GM23338 (cell line): Measurements from ENCODE around the gene PLP2. TPM values are rescaled to one million over a fixed set of nuclear protein-coding genes. Genes with fewer than 3 reads are reported as not detected.

ENCODE experiments used
- ATAC-seq: fragments of 200-7000 bp; cut with Tn5 transposase; 3 replicates; pipeline ENCODE4 v1.9.1; 2020
- DNase-seq: peaks from one replicate; pipeline ENCODE4 v3.0.0-alpha.2; 2015; ENCODE audit warnings: low spot score
- H2AFZ ChIP-seq: fragments of 200-600 bp; sonication (generic); 2 replicates; pipeline ENCODE4 v1.8.0; 2016; ENCODE audit warnings: antibody characterized with exemption, mild to moderate bottlenecking, moderate library complexity
- H3F3A ChIP-seq: fragments of 200-600 bp; sonication (generic); replicated peaks from 2 replicates; pipeline ENCODE4 v1.8.0; 2017; ENCODE audit warnings: antibody characterized with exemption, mixed run types, low read depth
- H3K27ac ChIP-seq: fragments of 200-600 bp; sonication (generic); 2 replicates; pipeline ENCODE4 v1.6.1; 2016; ENCODE audit warnings: low read depth
- H3K27me3 ChIP-seq: fragments of 200-600 bp; sonication (generic); 2 replicates; pipeline ENCODE4 v1.8.0; 2016; ENCODE audit warnings: mild to moderate bottlenecking, mixed run types, moderate library complexity; ENCODE audit not compliant: insufficient read depth
- H3K36me3 ChIP-seq: fragments of 200-600 bp; sonication (generic); 2 replicates; pipeline ENCODE4 v1.8.0; 2016; ENCODE audit warnings: mild to moderate bottlenecking; ENCODE audit not compliant: insufficient read depth
- H3K4me1 ChIP-seq: fragments of 200-600 bp; sonication (generic); 2 replicates; pipeline ENCODE4 v1.8.0; 2016; ENCODE audit warnings: mild to moderate bottlenecking, moderate library complexity; ENCODE audit not compliant: insufficient read depth
- H3K4me2 ChIP-seq: fragments of 200-600 bp; sonication (generic); 2 replicates; pipeline ENCODE4 v1.7.1; 2017; ENCODE audit warnings: mixed run types
- H3K4me3 ChIP-seq: fragments of 200-600 bp; sonication (generic); 2 replicates; pipeline ENCODE4 v1.6.1; 2016; ENCODE audit warnings: mixed run types
- H3K79me2 ChIP-seq: fragments of 200-600 bp; sonication (generic); replicated peaks from 2 replicates; pipeline ENCODE4 v1.8.0; 2017; ENCODE audit warnings: mild to moderate bottlenecking; ENCODE audit not compliant: insufficient read depth
- H3K9me2 ChIP-seq: fragments of 200-600 bp; sonication (generic); 2 replicates; pipeline ENCODE4 v1.8.0; 2017; ENCODE audit not compliant: insufficient read depth
- H4K20me1 ChIP-seq: fragments of 200-600 bp; sonication (generic); replicated peaks from 2 replicates; pipeline ENCODE4 v1.8.0; 2017; ENCODE audit warnings: mild to moderate bottlenecking; ENCODE audit not compliant: insufficient read depth
- H3K27ac Mint-ChIP-seq: 2 replicates; pipeline ENCODE4 v1.8.0; 2020; ENCODE audit warnings: inconsistent platforms, mild to moderate bottlenecking, moderate library complexity, mixed read lengths
- H3K27me3 Mint-ChIP-seq: 3 replicates; pipeline ENCODE4 v1.8.0; 2022; ENCODE audit warnings: low read depth, mild to moderate bottlenecking, moderate library complexity, mixed read lengths, inconsistent platforms; ENCODE audit not compliant: insufficient read depth, poor library complexity
- H3K36me3 Mint-ChIP-seq: 3 replicates; pipeline ENCODE4 v1.8.0; 2021; ENCODE audit warnings: low read depth, mild to moderate bottlenecking, inconsistent platforms, moderate library complexity, mixed read lengths
- H3K4me1 Mint-ChIP-seq: 3 replicates; pipeline ENCODE4 v1.8.0; 2020; ENCODE audit warnings: mild to moderate bottlenecking, inconsistent platforms, mixed read lengths
- H3K4me3 Mint-ChIP-seq: 3 replicates; pipeline ENCODE4 v1.8.0; 2021; ENCODE audit warnings: moderate library complexity, mild to moderate bottlenecking, inconsistent platforms, mixed read lengths
- H3K9me3 Mint-ChIP-seq: 3 replicates; pipeline ENCODE4 v1.8.0; 2020; ENCODE audit warnings: moderate library complexity, mild to moderate bottlenecking, inconsistent platforms, mixed read lengths
- CREB1 ChIP-seq: fragments of 250-450 bp; sonication (Bioruptor Pico); IDR thresholded peaks from 2 replicates; pipeline ENCODE4 v1.5.0; 2020; ENCODE audit warnings: low read depth, mild to moderate bottlenecking, moderate library complexity
- EZH2phosphoT487 ChIP-seq: fragments of 200-600 bp; sonication (generic); IDR thresholded peaks from one replicate; pipeline ENCODE4 v1.8.1; 2018; ENCODE audit warnings: antibody characterized with exemption; ENCODE audit not compliant: unreplicated experiment
- JUNB ChIP-seq: IDR thresholded peaks from one replicate; pipeline ENCODE4 v1.6.1; 2016; ENCODE audit warnings: antibody characterized with exemption; ENCODE audit not compliant: unreplicated experiment
- STAT1 ChIP-seq: IDR thresholded peaks from one replicate; pipeline ENCODE4 v1.6.1; 2016; ENCODE audit warnings: antibody characterized with exemption; ENCODE audit not compliant: unreplicated experiment
- polyA plus RNA-seq: library from polyadenylated mRNA; unstranded; fragments of >200 nt; fragmentation: Nextera tagmentation; extraction: Ambion mirVana; gene quantifications from 2 replicates; pipeline ENCODE4 v1.2.1, GENCODE V29; 2016
- total RNA-seq: library from RNA; depleted of rRNA; stranded (reverse); fragments of >200 nt; shearing (Covaris generic); gene quantifications from 2 replicates; pipeline ENCODE4 v1.2.3, GENCODE V29; 2014
- TF ChIP-seq, protein P1 (sequence below), 2 experiments: fragments of 200-600 bp in 1 of 2; sonication (generic) in 1 of 2; conservative IDR thresholded peaks; 2 replicates each; pipeline versions ENCODE4 v1.5.1 to v1.6.1; 2016 to 2017; ENCODE audit warnings: antibody characterized with exemption in 2 of 2, low read depth in 2 of 2, mild to moderate bottlenecking in 2 of 2, moderate library complexity in 1 of 2

PLP2 gene
- total and polyA plus RNA-seq, 2 experiments from 2014 or later: 3.4 to 9.5 TPM

DNA sequence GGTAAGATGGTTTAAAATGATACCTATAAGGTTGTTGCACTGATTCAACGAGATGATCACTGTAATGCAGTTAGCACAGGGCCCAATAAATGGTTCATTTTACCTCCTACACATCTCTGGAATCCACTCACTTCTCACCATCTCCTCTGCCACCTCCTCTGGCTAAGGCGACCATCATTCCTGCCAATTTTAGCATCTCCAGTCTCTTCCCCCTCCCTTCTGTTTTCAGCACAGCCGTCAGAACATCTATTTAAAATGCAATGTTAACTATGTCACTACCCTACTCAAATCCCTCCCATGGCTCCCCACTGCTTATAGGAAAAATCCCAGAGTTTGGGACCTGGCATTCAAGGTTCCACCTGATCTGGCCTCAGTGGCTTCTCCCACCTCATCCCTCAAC lies 31.8 kb downstream of the PLP2 start:
- H3K9me2 ChIP-seq: no peaks in the 10 kb centered on the region
- no peaks in the 10 kb centered on the region for H3K79me2 ChIP-seq
- H2AFZ ChIP-seq: no peak overlapping the region
- no peaks in the 10 kb centered on the region for H3K27me3 ChIP-seq
- Mint-ChIP-seq H3K27ac (no peak overlapping the region), H3K4me3 (no peak overlapping the region), H3K9me3 (no peaks in the 10 kb centered on the region), H3K4me1 (peaks cover 9% of the 10 kb centered on the region), H3K36me3 (no peaks in the 10 kb centered on the region), H3K27me3 (peaks cover 6% of the 10 kb centered on the region)
- no peak overlapping the region for H3K27ac ChIP-seq
- no peaks in the 10 kb centered on the region for H4K20me1 ChIP-seq
- H3K36me3 ChIP-seq: no peaks in the 10 kb centered on the region
- no peaks in the 10 kb centered on the region for H3F3A ChIP-seq
- no peak for DNase-seq
- TF ChIP-seq JUNB: no peak
- TF ChIP-seq EZH2phosphoT487: no peak
- no peak for TF ChIP-seq CREB1
- no peak overlapping the region for H3K4me3 ChIP-seq
- no peak for ATAC-seq
- H3K4me1 ChIP-seq: no peaks in the 10 kb centered on the region
- no peak overlapping the region for H3K4me2 ChIP-seq

DNA sequence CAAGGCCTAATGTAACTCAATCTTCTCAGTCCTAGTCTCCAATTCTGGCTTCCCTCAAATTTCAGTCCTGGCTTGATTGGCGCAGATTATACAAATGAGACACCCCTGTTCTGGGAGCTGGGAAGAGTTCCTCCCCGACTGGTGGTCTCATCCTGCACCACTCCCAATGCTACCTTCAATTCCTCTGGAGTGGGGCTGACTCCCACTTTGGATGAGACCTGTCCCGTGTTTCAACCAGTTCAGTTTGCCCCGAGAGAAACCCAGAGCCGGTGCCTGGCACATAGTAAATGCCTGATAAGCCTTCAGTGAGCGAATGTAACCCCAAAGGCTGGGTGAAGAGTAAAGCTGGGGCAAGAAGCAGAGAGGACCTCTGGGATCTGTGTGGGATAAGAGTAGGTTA lies 32.3 kb downstream of the PLP2 start:
- H3K9me3 Mint-ChIP-seq: no peaks in the 10 kb centered on the region
- Histone ChIP-seq H4K20me1 (no peaks in the 10 kb centered on the region), H3F3A (no peaks in the 10 kb centered on the region), H3K79me2 (no peaks in the 10 kb centered on the region), H3K36me3 (no peaks in the 10 kb centered on the region), H3K4me1 (no peaks in the 10 kb centered on the region), H3K9me2 (no peaks in the 10 kb centered on the region), H3K4me3 (no peak overlapping the region), H2AFZ (no peak overlapping the region), H3K27ac (no peak overlapping the region), H3K27me3 (no peaks in the 10 kb centered on the region), H3K4me2 (no peak overlapping the region)
- no peak for ATAC-seq
- H3K4me1 Mint-ChIP-seq: peaks cover 4% of the 10 kb centered on the region
- H3K36me3 Mint-ChIP-seq: no peaks in the 10 kb centered on the region
- no peak overlapping the region for H3K27ac Mint-ChIP-seq
- peaks cover 6% of the 10 kb centered on the region for H3K27me3 Mint-ChIP-seq
- no peak for DNase-seq
- H3K4me3 Mint-ChIP-seq: no peak overlapping the region
- TF ChIP-seq STAT1: no peak

DNA sequence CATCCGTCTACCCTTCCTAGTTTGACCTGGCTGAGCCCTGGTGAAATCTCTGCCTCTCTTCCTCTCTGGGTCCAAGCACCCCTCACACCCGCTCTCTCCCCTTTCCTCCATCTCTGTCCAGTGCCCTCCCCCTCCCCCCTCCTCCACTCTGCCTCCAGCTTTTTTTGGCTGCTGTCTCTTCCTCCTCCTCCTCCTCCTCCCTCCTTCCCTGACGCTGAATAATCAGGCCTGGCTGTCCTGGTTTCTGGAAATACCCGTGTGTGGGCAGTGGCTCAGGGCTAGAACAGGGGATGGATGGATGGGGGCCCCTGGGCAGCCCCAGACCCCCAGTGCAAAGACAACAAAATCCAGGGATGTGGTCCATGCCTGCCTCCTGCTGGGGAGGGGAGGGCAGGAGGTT lies 33.0 kb downstream of the PLP2 start:
- no peak overlapping the region for H2AFZ ChIP-seq
- H3K79me2 ChIP-seq: no peaks in the 10 kb centered on the region
- no peak overlapping the region for H3K4me2 ChIP-seq
- Mint-ChIP-seq H3K4me1 (peaks cover 3% of the 10 kb centered on the region; the same call in 2 of the 3 replicates), H3K4me3 (no peak overlapping the region), H3K9me3 (no peaks in the 10 kb centered on the region), H3K27ac (no peak overlapping the region), H3K36me3 (no peaks in the 10 kb centered on the region), H3K27me3 (peaks cover 6% of the 10 kb centered on the region)
- ATAC-seq (no peak), DNase-seq (peak; percentile 12)
- no peaks in the 10 kb centered on the region for H3K9me2 ChIP-seq
- H3K27me3 ChIP-seq: no peaks in the 10 kb centered on the region
- no peaks in the 10 kb centered on the region for H4K20me1 ChIP-seq
- H3K36me3 ChIP-seq: no peaks in the 10 kb centered on the region
- H3K4me1 ChIP-seq: no peaks in the 10 kb centered on the region; the same call in 1 of the 2 replicates
- no peaks in the 10 kb centered on the region for H3F3A ChIP-seq
- no peak overlapping the region for H3K4me3 ChIP-seq
- no peak overlapping the region for H3K27ac ChIP-seq
- no peak for TF ChIP-seq EZH2phosphoT487
- TF ChIP-seq, protein P1, sequence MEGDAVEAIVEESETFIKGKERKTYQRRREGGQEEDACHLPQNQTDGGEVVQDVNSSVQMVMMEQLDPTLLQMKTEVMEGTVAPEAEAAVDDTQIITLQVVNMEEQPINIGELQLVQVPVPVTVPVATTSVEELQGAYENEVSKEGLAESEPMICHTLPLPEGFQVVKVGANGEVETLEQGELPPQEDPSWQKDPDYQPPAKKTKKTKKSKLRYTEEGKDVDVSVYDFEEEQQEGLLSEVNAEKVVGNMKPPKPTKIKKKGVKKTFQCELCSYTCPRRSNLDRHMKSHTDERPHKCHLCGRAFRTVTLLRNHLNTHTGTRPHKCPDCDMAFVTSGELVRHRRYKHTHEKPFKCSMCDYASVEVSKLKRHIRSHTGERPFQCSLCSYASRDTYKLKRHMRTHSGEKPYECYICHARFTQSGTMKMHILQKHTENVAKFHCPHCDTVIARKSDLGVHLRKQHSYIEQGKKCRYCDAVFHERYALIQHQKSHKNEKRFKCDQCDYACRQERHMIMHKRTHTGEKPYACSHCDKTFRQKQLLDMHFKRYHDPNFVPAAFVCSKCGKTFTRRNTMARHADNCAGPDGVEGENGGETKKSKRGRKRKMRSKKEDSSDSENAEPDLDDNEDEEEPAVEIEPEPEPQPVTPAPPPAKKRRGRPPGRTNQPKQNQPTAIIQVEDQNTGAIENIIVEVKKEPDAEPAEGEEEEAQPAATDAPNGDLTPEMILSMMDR (conservative IDR thresholded peaks at IDR 0.05; ENCODE audit: low read depth in 2 of 2): peak; percentile 16 to 29; a peak in 3 of 4 replicates
